Midbrain (tissue), 1 donor: Measurements from ENCODE around the gene DUS1L.

Experiments
- DNase-seq: peaks from one replicate; lab custom pipeline; 2025; lab: John Stamatoyannopoulos, UW

DUS1L gene

DNA sequence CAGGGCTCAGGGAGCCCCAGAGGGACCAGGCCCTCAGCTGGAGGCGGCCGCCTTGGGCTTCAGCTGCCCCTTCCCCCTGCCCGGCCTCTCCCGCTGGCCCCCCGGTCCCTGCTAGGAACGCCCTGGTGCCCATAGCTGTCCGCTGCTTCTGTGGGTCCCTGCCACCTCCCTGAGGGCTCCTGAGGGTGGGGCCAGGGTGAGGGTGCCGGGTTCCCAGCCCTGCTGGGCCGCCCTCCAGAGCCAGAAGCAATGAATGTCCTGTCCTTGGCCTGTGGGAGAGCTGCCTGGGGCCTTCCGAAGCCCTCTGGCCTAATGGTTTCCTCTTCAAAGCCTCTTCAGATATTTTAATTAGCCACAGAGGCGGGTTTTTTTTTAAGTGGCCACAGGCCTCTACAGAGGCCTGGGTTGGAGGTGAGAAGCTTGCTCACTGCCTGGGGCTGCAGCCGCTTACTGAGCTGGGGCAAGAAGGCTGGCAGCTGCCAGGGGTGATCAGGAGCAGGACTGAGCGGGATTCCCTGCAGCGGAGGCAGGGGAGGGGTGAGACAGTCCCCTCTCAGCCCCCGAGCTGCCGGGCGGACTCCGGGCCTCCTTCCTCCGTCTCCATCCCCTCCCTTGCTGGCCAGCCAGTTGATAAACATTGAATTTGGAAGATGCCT lies 52.8 kb downstream of the DUS1L start:
- DNase-seq, result no peak

DNA sequence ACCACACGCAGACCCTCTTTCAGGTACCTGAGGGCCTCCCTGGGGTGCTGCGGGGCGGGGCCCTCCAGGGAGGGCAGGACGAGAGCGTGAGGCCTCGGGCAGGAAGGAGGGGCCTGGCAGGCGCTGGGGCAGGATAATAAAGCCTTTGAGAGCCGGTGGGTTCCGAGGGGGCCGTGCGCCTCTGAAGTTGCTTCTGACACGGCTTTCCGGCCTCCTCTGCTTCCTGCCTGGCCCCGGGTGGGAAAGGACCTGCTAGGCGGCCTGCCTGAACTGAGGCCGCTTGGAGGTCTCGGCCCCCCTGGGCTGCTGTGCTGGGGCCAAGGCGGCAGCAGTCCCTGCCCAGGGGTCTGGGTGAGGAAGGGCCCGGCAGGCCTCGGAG lies 53.4 kb downstream of the DUS1L start:
- no peak for DNase-seq

DNA sequence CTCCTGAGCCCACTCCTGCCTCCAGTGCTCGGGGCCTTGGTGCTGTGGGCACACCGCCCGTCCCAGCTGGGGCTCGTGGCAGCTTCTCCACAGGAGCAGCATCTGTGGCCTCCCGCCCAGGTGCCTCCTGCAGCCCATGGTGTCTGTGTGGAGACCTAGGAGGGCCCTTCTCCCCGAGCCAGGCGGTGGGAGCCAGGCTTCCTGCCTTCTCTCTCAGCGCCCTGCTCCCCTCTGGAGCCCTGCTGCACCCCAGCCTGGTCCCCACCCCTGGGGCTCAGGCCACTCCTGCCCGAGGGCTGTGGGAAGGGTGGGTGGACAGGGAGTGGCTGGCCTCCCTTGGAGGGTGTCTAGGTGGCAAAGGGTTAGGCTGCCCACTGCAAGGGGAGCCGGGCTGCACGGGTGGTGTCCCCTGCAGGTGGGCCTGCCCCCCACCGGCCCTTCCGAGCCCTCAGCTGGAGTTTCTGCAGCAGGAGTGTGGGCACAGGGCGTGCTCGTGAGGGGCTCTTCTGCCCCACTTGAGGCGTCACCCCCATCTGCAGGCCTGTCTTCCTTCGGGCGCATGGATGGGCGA lies 53.9 kb downstream of the DUS1L start:
- DNase-seq, result no peak

DNA sequence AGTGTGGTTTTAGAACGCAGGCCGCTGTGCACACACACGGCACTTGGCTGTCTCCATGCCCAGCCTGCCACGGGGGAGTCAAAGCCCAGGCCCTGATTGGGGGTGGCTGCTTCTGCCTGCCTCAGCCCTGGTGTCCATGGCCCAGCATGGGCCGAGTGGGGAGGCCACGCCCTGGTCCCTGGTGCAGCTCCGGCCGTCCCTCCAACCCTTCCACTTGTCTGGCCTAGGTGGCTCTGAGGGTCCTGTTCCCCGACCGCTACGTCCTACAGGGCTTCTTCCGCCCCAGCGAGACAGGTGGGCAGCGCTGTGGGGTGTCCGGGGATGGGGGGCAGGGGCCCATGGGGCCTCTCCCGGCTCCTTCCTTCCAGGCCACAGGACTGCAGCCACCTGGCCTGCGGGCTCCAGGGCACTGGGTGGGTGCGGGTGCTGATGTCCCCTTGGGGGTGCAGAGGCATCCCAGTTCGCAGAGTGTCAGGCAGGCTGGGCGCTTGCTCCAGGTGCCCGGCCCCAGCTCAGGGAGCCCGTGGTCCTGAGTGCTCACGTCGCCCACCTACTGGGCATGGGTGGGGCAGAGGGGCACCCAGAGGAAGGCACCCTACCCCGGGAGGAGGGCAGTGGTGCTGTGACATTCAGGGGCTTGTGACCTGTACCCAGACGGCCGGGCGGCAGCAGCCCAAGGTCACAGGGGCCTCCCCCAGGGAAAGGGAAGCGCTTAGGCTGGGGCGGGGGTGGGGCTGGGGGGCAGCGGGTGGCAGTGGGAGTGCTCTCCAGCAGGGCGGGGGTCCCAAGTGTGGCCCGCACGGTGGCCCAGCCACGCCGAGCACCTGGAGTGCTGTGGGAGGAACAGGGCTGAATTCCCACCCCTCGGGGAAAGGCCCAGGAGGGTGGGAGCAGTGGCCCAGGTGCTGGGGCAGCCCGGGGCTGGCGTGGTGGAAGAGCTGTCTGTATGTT lies 54.8 kb downstream of the DUS1L start:
- no peak for DNase-seq

DNA sequence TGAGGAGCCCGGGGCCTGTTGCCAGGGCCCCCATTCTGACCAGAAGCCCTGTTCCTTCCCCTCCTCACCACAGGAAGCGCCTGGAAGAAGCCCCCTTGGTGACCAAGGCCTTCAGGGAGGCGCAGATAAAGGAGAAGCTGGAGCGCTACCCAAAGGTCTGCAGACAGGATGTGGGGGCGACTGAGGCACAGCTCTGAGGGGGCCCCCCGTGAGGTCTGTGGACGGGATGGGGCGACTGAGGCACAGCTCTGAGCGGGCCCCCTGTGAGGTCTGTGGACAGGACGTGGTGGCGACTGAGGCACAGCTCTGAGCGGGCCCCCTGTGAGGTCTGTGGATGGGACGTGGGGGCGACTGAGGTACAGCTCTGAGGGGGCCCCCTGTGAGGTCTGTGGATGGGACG lies 56.2 kb downstream of the DUS1L start:
- no peak for DNase-seq

DNA sequence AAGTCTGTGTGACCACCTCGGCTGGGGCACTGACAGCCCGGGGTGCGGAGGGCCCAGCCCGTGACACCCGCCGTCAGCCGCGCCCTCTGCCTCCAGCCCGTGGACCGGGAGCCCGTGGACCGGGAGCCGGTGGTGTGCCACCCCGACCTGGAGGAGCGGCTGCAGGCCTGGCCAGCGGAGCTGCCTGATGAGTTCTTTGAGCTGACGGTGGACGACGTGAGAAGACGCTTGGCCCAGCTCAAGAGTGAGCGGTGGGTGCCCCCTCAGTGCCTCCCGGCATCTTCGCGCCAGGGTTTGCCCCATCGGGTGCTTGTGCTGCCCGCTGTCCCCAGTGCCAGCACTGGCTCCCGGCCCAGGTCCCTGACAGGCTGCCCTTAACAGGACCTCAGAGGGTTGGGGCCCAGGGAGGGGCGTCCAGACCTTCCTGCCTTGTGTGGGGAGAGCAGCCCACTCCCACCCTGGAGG lies 56.6 kb downstream of the DUS1L start:
- no peak for DNase-seq

DNA sequence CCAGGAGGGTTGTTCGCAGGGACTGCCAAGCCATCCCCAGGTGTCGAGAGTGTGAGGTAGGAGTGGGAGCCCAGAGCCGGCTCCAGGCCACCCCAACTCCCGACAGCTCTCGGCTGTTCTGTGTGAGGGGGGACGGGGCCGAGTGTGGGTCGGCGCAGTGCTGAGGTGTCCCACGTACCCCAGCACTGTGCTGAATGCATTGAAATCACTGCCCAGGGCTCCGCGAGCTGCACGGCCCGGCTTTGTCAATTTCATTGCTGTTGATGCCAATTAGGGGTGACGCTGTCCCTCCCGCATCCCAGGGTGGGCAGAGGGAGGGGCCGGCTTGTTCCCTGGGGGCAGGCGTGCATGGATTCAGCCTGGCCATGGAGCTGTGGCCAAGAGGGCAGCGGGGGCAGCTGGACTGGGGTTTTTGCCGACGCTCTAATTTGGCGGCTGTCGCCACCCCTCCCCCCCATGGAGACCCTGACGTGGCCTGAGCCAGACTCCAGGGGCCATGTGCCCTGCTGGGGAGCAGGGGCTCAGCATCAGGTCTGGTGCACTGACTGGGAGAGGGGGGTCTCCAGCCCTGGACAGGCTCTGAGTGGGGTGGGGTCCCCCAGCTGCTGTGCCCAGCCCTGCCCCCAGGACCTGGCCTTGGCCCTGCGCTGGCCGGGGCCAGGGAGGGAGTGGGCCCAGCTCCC lies 57.2 kb downstream of the DUS1L start:
- no peak for DNase-seq
